ENCODE measurements around the gene NUP214.

GRCh38 chr9:131174681-131175239, 49.4 kb downstream of the NUP214 start:
- TF ChIP-seq CTCF (IDR thresholded peaks at IDR 0.05), result no peak
- no peak for TF ChIP-seq POLR2A (IDR thresholded peaks at IDR 0.05)

All from gastroesophageal sphincter (tissue), 3 donors.